ENCODE results near the gene RAB11A. TPM values are rescaled to one million over a fixed set of nuclear protein-coding genes. Genes with fewer than 3 reads are reported as not detected.

RAB11A gene
- total RNA-seq, 1 donor from 2014 or later: 167 TPM

DNA sequence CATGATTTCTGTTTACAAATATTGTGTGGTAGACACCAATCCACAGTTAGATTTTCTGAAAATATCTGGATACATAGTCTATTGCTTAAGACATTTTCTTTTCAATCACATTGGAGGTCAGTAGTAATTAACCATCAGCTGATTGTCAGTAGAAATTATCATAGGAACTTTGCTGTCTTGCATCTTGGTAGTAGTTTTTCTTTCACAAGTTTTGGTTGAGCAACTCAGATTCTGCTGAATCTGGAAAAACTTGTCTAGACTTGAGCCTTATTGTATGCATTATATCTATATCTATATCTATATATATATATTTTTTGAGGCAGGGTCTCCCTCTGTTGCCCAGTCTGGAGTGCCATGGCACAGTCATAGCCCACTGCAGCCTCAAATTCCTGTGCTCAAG, 4.0 kb downstream of the RAB11A start:
- DNase-seq (ENCODE audit: low read depth): peak; percentile 53
- peaks cover 12% of the 10 kb centered on the region for H3K36me3 ChIP-seq (ENCODE audit: control insufficient read depth, insufficient read depth, low read length)
- no peaks in the 10 kb centered on the region for H3K27me3 ChIP-seq (ENCODE audit: control insufficient read depth, insufficient read depth, low read length)
- no peak overlapping the region for H3K4me3 ChIP-seq (ENCODE audit: low read depth, low read length)
- TF ChIP-seq, protein P1, sequence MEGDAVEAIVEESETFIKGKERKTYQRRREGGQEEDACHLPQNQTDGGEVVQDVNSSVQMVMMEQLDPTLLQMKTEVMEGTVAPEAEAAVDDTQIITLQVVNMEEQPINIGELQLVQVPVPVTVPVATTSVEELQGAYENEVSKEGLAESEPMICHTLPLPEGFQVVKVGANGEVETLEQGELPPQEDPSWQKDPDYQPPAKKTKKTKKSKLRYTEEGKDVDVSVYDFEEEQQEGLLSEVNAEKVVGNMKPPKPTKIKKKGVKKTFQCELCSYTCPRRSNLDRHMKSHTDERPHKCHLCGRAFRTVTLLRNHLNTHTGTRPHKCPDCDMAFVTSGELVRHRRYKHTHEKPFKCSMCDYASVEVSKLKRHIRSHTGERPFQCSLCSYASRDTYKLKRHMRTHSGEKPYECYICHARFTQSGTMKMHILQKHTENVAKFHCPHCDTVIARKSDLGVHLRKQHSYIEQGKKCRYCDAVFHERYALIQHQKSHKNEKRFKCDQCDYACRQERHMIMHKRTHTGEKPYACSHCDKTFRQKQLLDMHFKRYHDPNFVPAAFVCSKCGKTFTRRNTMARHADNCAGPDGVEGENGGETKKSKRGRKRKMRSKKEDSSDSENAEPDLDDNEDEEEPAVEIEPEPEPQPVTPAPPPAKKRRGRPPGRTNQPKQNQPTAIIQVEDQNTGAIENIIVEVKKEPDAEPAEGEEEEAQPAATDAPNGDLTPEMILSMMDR (IDR thresholded peaks at IDR 0.05; ENCODE audit: insufficient read depth, low read length, severe bottlenecking): no peak
- no peak for FAIRE-seq

DNA sequence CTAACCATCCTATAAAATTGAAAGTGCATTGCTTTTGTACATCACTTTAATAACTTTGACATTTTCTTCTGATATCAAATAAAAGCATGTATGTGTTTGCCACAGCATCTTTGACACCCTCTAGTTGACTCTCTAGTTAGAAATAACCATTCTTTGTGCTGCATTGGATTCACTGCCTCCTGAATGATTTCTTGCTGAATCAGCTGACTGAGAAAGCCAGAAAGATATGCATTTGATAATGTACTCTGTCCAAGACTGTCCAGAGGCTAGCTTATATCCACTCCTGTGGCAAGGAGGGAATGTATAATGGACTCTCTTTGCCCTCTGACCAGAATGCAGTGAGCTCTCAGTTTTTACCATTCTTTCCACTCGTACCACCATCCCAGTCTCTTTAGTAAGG, 6.2 kb downstream of the RAB11A start:
- DNase-seq (ENCODE audit: low read depth) (no peak), FAIRE-seq (no peak)
- peaks cover 12% of the 10 kb centered on the region for H3K36me3 ChIP-seq (ENCODE audit: control insufficient read depth, insufficient read depth, low read length)
- no peak overlapping the region for H3K4me3 ChIP-seq (ENCODE audit: low read depth, low read length)
- TF ChIP-seq, protein P1 (IDR thresholded peaks at IDR 0.05; ENCODE audit: insufficient read depth, low read length, severe bottlenecking): no peak
- no peaks in the 10 kb centered on the region for H3K27me3 ChIP-seq (ENCODE audit: control insufficient read depth, insufficient read depth, low read length)

DNA sequence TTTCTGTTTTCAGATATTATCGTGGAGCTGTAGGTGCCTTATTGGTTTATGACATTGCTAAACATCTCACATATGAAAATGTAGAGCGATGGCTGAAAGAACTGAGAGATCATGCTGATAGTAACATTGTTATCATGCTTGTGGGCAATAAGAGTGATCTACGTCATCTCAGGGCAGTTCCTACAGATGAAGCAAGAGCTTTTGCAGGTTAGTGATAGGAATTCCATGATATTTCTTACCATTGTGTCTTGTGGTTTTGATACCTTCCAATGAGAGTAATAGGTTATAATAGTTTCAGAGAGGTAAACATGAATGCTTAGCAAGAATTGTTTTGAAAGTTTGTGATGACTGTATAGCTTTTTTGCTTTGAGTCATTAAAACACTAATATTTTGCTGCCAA, 8.5 kb downstream of the RAB11A start:
- Histone ChIP-seq H3K27me3 (ENCODE audit: control insufficient read depth, insufficient read depth, low read length) (no peaks in the 10 kb centered on the region), H3K4me3 (ENCODE audit: low read depth, low read length) (no peak overlapping the region), H3K36me3 (ENCODE audit: control insufficient read depth, insufficient read depth, low read length) (peaks cover 14% of the 10 kb centered on the region)
- no peak for DNase-seq (ENCODE audit: low read depth)
- TF ChIP-seq, protein P1 (IDR thresholded peaks at IDR 0.05; ENCODE audit: insufficient read depth, low read length, severe bottlenecking): no peak
- FAIRE-seq: no peak

DNA sequence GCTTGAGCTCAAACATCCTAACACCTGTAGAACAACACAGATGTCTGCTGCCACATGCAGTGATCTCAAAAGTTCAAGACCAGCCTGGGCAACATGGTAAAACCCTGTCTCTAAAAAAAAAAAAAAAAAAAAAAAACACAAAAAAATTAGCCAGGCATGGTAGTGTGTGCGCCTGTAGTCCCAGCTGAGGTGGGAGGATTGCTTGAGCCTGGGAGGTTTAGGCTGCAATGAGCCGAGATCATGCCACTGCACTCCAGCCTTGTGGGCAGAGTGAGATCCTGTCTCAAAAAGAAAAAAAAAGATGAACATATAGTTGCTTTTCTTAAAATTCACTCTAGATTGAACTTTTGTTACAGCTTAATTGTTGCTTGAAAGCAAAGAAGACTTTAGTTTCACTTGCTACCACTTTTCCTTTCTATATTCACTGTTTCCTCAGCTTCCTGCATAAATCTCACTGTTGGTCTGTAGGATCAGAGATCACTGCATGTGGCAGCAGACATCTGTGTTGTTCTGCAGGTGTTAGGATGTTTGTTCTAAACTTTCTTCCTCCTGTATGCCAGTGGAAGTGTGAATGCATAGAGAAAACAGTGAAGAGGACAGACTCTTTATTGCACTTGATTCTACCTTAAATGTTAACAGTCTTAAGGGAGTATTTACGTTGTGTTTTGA, 12.6 kb downstream of the RAB11A start:
- no peak overlapping the region for H3K4me3 ChIP-seq (ENCODE audit: low read depth, low read length)
- FAIRE-seq: no peak
- no peak for DNase-seq (ENCODE audit: low read depth)
- peaks cover 14% of the 10 kb centered on the region for H3K36me3 ChIP-seq (ENCODE audit: control insufficient read depth, insufficient read depth, low read length)
- no peaks in the 10 kb centered on the region for H3K27me3 ChIP-seq (ENCODE audit: control insufficient read depth, insufficient read depth, low read length)
- TF ChIP-seq, protein P1 (IDR thresholded peaks at IDR 0.05; ENCODE audit: insufficient read depth, low read length, severe bottlenecking): no peak

DNA sequence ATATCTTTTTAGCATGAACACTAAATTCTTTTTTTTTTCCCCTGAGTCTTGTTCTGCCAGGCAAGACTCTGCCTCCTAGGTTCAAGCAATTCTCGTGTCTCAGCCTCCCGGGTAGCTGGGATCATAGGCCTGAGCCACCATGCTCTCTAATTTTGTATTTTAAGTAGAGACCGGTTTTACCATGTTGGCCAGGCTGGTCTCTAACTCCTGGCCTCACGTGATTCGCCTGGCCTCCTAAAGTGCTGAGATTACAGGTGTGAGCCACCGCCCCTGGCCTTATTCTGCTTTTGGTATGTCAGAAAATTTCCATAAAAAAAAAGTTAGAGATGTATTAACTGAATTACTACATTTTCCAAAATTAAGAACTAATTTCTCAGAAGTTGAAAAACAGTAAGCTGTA, 14.3 kb downstream of the RAB11A start:
- TF ChIP-seq, protein P1 (IDR thresholded peaks at IDR 0.05; ENCODE audit: insufficient read depth, low read length, severe bottlenecking): no peak
- H3K4me3 ChIP-seq (ENCODE audit: low read depth, low read length): no peak overlapping the region
- DNase-seq (ENCODE audit: low read depth): no peak
- FAIRE-seq: no peak
- no peaks in the 10 kb centered on the region for H3K27me3 ChIP-seq (ENCODE audit: control insufficient read depth, insufficient read depth, low read length)
- peaks cover 7% of the 10 kb centered on the region for H3K36me3 ChIP-seq (ENCODE audit: control insufficient read depth, insufficient read depth, low read length)

DNA sequence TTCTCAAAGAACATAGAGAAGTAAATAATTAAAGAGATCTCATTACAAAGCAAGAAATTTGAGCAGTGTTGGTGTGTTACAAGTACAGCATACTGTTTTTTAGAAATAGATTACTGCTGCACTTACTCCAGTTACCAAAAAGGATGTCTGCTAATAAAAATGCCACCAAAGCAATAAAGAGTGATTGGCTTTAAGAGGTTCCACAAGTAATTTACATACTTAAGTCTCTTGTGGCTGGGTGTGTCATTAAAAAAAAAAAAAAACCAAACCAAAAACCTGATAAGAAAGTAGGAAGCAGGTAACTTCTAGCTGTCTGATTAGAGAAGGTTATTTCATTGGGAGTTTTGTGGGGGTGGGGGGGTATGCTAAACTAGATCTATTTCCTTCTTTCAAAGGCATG, 15.2 kb downstream of the RAB11A start:
- peaks cover 7% of the 10 kb centered on the region for H3K36me3 ChIP-seq (ENCODE audit: control insufficient read depth, insufficient read depth, low read length)
- no peak for FAIRE-seq

More for the DNA sequence above, 15.2 kb downstream of the RAB11A start:
- TF ChIP-seq, protein P1 (IDR thresholded peaks at IDR 0.05; ENCODE audit: insufficient read depth, low read length, severe bottlenecking): no peak
- DNase-seq (ENCODE audit: low read depth): no peak
- H3K4me3 ChIP-seq (ENCODE audit: low read depth, low read length): no peak overlapping the region
- H3K27me3 ChIP-seq (ENCODE audit: control insufficient read depth, insufficient read depth, low read length): no peaks in the 10 kb centered on the region
